ENCODE results near the gene FAAH2.

Gene FAAH2

GRCh38 chrX:57422289-57422688 lies 135.8 kb downstream of the FAAH2 start:
- TF ChIP-seq, protein P1, sequence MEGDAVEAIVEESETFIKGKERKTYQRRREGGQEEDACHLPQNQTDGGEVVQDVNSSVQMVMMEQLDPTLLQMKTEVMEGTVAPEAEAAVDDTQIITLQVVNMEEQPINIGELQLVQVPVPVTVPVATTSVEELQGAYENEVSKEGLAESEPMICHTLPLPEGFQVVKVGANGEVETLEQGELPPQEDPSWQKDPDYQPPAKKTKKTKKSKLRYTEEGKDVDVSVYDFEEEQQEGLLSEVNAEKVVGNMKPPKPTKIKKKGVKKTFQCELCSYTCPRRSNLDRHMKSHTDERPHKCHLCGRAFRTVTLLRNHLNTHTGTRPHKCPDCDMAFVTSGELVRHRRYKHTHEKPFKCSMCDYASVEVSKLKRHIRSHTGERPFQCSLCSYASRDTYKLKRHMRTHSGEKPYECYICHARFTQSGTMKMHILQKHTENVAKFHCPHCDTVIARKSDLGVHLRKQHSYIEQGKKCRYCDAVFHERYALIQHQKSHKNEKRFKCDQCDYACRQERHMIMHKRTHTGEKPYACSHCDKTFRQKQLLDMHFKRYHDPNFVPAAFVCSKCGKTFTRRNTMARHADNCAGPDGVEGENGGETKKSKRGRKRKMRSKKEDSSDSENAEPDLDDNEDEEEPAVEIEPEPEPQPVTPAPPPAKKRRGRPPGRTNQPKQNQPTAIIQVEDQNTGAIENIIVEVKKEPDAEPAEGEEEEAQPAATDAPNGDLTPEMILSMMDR (IDR thresholded peaks at IDR 0.05), result no peak

GRCh38 chrX:57422790-57423189 lies 136.3 kb downstream of the FAAH2 start:
- TF ChIP-seq, protein P1 (IDR thresholded peaks at IDR 0.05), result no peak

DNA sequence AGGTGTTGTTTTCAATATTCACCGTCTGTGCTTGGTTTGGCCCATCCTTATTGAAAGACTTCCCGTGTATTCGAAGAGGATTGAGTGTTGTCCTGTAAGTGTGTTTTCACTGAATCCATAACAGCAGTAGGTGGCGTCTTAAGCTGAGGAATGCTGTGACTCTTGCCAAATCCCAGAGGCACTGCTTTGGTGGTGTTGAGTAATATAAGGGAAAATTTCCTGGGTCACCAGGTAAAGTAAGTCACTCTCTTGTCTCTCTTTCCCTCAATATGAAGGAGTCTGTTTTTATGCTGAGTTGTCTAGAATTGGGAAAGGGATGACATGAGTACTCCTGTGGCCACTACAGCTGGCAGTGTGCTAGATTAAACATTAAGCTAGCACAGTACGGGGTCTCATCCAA lies 158.6 kb downstream of the FAAH2 start:
- TF ChIP-seq, protein P1 (IDR thresholded peaks at IDR 0.05), result no peak

DNA sequence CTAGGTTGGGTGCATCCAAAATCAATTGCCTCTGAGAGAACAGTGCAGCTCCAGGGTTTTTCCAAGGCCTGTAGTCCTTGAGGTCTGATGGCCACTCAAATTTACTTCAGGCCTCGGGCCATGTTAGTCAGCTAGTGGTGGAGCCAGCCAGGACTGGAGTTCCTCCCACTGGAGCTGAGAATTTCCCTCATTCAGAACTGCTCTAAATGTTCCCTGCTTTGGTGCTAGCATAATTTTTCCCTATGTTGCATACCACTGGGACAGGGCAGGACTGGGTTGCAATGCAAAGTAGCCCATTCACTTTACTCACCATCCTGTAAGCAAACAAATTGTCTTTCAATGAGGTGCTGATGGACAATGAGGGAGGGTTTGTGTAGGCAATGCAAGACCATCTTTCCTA lies 159.3 kb downstream of the FAAH2 start:
- TF ChIP-seq, protein P1 (IDR thresholded peaks at IDR 0.05), result no peak

GRCh38 chrX:57447856-57448255 lies 161.3 kb downstream of the FAAH2 start:
- TF ChIP-seq, protein P1 (IDR thresholded peaks at IDR 0.05), result no peak

DNA sequence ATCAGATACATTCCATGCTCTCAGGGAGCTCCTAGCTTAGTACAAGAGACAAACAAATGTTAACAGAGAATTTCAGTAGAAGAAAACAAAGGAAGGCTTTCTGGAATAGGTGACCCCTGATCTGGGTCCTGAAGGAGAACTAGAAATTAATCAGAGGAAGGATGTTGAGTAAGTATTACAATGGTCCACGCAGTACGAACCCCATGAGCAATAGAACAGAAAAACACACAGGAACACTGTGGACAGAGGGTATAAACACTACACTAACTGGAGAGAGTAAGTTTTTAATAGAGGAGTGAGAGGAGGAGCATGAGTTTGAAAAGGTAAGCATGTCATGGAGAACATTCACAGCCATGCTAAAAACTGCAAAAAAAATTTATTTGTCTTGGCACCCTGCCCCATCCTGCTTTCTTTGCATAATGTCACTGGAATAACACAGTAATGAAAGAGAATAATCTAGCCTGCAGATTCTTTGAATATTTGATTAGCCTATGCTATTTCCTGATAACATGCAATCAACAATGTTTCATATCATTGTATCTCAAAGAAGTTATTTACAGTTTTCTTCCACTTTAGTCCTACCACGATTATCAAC lies 165.0 kb downstream of the FAAH2 start:
- TF ChIP-seq, protein P1 (IDR thresholded peaks at IDR 0.05), result no peak

DNA sequence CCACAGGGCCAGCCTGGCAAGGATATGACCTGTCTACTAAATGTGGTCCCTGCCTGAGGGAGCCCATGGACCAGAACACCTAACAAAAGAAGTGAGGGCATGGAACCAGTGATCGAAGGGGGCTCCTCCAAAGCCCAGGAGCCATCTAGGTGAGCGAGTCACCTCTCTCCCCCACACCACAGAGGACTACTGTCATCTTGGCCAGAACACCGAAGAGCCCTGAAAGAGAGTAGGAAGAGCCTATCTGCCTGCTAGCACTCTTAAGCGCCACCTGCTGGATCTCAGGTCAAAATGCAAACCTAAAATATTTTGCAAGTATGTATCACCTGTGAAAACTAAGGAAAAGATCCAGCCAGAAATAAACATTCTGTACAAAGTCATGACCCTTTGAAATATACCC lies 167.4 kb downstream of the FAAH2 start:
- TF ChIP-seq, protein P1 (IDR thresholded peaks at IDR 0.05), result peak; percentile 52

DNA sequence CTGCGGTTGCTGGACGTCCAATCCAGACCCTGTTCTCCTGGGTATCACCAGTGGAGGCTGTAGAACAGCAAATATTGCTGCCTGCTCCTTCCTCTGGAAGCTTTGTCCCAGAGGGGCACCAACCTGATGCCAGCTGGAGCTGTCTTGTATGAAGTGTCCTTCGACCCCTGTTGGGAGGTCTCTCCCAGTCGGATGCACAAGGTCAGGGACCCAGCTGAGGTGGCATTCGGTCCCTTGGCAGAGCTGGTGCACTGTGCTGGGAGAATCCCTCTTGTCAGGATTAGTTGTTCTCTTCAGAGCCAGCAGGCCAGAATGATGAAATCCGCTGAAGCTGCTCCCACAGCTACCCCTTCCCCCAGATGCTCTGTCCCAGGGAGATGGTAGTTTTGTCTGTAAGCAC lies 195.0 kb downstream of the FAAH2 start:
- TF ChIP-seq, protein P1 (IDR thresholded peaks at IDR 0.05), result no peak
